Caco-2 (cell line): Measurements from ENCODE around the gene ERAL1. TPM values are rescaled to one million over a fixed set of nuclear protein-coding genes. Genes with fewer than 3 reads are reported as not detected.

Source experiments
- BruUV-seq: library from RNA; stranded (reverse); fragments of 400-500 nt; replicated peaks from 2 replicates; lab custom pipeline; 2021; lab: Mats Ljungman, UMichigan
- CTCF ChIA-PET: fragments of 300-600 bp; sonication (Branson Sonifier 250); formaldehyde crosslinking; loops from one replicate; lab custom pipeline; 2022; ENCODE audit warnings: antibody characterized with exemption; lab: Charles Lee
- POLR2A ChIA-PET: fragments of 300-600 bp; sonication (Branson Sonifier 250); formaldehyde crosslinking; loops from one replicate; lab custom pipeline; 2022; ENCODE audit warnings: antibody characterized with exemption; lab: Charles Lee
- DNase-seq, 2 experiments: peaks; one replicate each; pipeline versions ENCODE4 v3.0.0 to v3.0.0-alpha.2; 2020 to 2022
- H3K27me3 ChIP-seq: replicated peaks from 2 replicates; pipeline ENCODE4 v1.6.0; 2011; ENCODE audit warnings: low read length; ENCODE audit not compliant: control insufficient read depth, insufficient read depth
- H3K36me3 ChIP-seq: 2 replicates; pipeline ENCODE4 v1.5.1; 2011; ENCODE audit warnings: low read length; ENCODE audit not compliant: control insufficient read depth, insufficient read depth
- H3K4me1 ChIP-seq: fragments of 250-450 bp; sonication (Bioruptor Pico); 2 replicates; pipeline ENCODE4 v1.5.1; 2020; ENCODE audit warnings: mild to moderate bottlenecking
- H3K4me3 ChIP-seq: 2 replicates; pipeline ENCODE4 v1.5.1; 2011; ENCODE audit warnings: low read depth, mild to moderate bottlenecking, control low read depth, low read length
- H3K9me3 ChIP-seq: fragments of 250-450 bp; sonication (Bioruptor Pico); 2 replicates; pipeline ENCODE4 v1.5.1; 2020; ENCODE audit warnings: mild to moderate bottlenecking, moderate library complexity
- H3K27ac Mint-ChIP-seq: one replicate; pipeline ENCODE4 v1.8.0; 2022; ENCODE audit warnings: mixed read lengths; ENCODE audit not compliant: unreplicated experiment
- H3K27me3 Mint-ChIP-seq: one replicate; pipeline ENCODE4 v1.8.0; 2022; ENCODE audit warnings: mixed read lengths; ENCODE audit not compliant: insufficient read depth, unreplicated experiment
- H3K36me3 Mint-ChIP-seq: one replicate; pipeline ENCODE4 v1.8.0; 2022; ENCODE audit warnings: mild to moderate bottlenecking, mixed read lengths; ENCODE audit not compliant: insufficient read depth, unreplicated experiment
- H3K4me1 Mint-ChIP-seq: one replicate; pipeline ENCODE4 v1.8.0; 2022; ENCODE audit warnings: low read depth, mixed read lengths; ENCODE audit not compliant: unreplicated experiment
- H3K4me3 Mint-ChIP-seq: one replicate; pipeline ENCODE4 v1.8.0; 2022; ENCODE audit warnings: mild to moderate bottlenecking, moderate library complexity, mixed read lengths; ENCODE audit not compliant: unreplicated experiment
- H3K9me3 Mint-ChIP-seq: one replicate; pipeline ENCODE4 v1.8.0; 2022; ENCODE audit warnings: mixed read lengths; ENCODE audit not compliant: unreplicated experiment
- intact Hi-C: fragments of 100-400 bp; cut with micrococcal nuclease; formaldehyde crosslinking; loops from one replicate; pipeline ENCODE4 v1.10.0; 2022; ENCODE audit not compliant: unreplicated experiment
- total RNA-seq: library from RNA; stranded (reverse); gene quantifications from 2 replicates; pipeline ENCODE4 v1.2.3, GENCODE V29; 2022
- TF ChIP-seq, protein P1 (sequence below), 2 experiments: fragments of 200-600 bp in 1 of 2; IDR thresholded peaks; 1 replicate in 1 of 2; 2 replicates in 1 of 2; pipeline versions ENCODE4 v1.5.1 to v1.8.0; 2011 to 2022; ENCODE audit warnings: antibody characterized with exemption in 1 of 2, control low read depth in 1 of 2, inconsistent platforms in 1 of 2, low read depth in 1 of 2, low read length in 1 of 2, mild to moderate bottlenecking in 1 of 2, moderate library complexity in 1 of 2; ENCODE audit not compliant: insufficient read depth in 1 of 2, severe bottlenecking in 1 of 2, unreplicated experiment in 1 of 2

The ERAL1 gene
- total RNA-seq, 1 experiment from 2014 or later = 85.1 TPM

GRCh38 chr17:28878158-28878910 is 23.5 kb downstream of the ERAL1 start:
- Mint-ChIP-seq H3K27ac (peak overlapping the region; percentile 13), H3K4me3 (no peak overlapping the region), H3K36me3 (peaks cover 21% of the 10 kb centered on the region), H3K27me3 (no peaks in the 10 kb centered on the region), H3K4me1 (peaks cover 16% of the 10 kb centered on the region), H3K9me3 (no peaks in the 10 kb centered on the region)
- no TSS peak for BruUV-seq
- DNase-seq = no peak
- no peak overlapping the region for H3K4me3 ChIP-seq
- intact Hi-C loops = loop anchor here (2.0 to 10.0 kb wide), 2 partner anchors 14 to 54 kb away; no protein-coding TSS in a partner anchor
- H3K9me3 ChIP-seq = no peaks in the 10 kb centered on the region
- ChIA-PET CTCF (interaction anchor here (0.6 to 4.8 kb wide), 8 partner anchors 17 to 151 kb away, joined by 3 to 70 read pairs (median 6); partner anchors contain the start of genes FAM222B and TLCD1), POLR2A (no interaction called here)
- 0 out of 2 replicates have a peak, but pooled peaks cover 6% of the 10 kb centered on the region for H3K4me1 ChIP-seq
- no peaks in the 10 kb centered on the region for H3K27me3 ChIP-seq
- TF ChIP-seq, protein P1, sequence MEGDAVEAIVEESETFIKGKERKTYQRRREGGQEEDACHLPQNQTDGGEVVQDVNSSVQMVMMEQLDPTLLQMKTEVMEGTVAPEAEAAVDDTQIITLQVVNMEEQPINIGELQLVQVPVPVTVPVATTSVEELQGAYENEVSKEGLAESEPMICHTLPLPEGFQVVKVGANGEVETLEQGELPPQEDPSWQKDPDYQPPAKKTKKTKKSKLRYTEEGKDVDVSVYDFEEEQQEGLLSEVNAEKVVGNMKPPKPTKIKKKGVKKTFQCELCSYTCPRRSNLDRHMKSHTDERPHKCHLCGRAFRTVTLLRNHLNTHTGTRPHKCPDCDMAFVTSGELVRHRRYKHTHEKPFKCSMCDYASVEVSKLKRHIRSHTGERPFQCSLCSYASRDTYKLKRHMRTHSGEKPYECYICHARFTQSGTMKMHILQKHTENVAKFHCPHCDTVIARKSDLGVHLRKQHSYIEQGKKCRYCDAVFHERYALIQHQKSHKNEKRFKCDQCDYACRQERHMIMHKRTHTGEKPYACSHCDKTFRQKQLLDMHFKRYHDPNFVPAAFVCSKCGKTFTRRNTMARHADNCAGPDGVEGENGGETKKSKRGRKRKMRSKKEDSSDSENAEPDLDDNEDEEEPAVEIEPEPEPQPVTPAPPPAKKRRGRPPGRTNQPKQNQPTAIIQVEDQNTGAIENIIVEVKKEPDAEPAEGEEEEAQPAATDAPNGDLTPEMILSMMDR (IDR thresholded peaks at IDR 0.05; ENCODE audit: insufficient read depth in 1 of 2, low read depth in 1 of 2, low read length in 1 of 2, severe bottlenecking in 1 of 2, unreplicated experiment in 1 of 2) = no peak
- peaks cover 2% of the 10 kb centered on the region; the same call in 1 of the 2 replicates for H3K36me3 ChIP-seq

DNA sequence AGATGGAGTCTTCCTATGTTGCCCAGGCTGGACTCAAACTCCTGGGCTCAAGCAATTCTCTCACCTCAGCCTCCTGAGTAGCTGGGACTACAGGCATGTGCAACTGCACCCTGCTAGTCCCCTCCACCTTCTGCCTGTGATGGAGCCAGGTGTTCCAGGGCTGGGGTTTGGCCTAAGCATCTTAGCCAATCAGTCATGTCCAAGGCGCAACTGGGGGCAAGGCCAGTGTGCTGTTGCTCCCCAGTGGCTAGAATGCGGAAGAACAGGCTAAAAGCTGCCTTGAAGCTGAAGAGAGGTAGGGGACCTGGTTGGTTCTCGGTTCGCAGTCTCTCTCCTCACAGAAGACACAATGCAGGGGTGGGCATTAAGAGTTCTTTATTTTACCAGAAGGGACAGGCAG is 24.2 kb downstream of the ERAL1 start:
- Histone ChIP-seq H3K4me1 (0 out of 2 replicates have a peak, but pooled peaks cover 6% of the 10 kb centered on the region), H3K36me3 (peaks cover 6% of the 10 kb centered on the region), H3K9me3 (no peaks in the 10 kb centered on the region), H3K27me3 (no peaks in the 10 kb centered on the region), H3K4me3 (no peak overlapping the region)
- ChIA-PET CTCF (interaction anchor here (0.6 to 4.8 kb wide), 15 partner anchors 14 to 1013 kb away, joined by 3 to 70 read pairs (median 4); partner anchors contain the start of genes FAM222B, NEK8 and TLCD1), POLR2A (no interaction called here)
- Mint-ChIP-seq H3K9me3 (no peaks in the 10 kb centered on the region), H3K36me3 (peaks cover 25% of the 10 kb centered on the region), H3K27ac (peak overlapping the region; percentile 30), H3K4me1 (peaks cover 16% of the 10 kb centered on the region), H3K27me3 (no peaks in the 10 kb centered on the region), H3K4me3 (no peak overlapping the region)
- DNase-seq = peak; percentile 79 to 82
- BruUV-seq = no TSS peak
- TF ChIP-seq, protein P1 (IDR thresholded peaks at IDR 0.05; ENCODE audit: insufficient read depth in 1 of 2, low read depth in 1 of 2, low read length in 1 of 2, severe bottlenecking in 1 of 2, unreplicated experiment in 1 of 2) = peak; percentile 73 to 85
- intact Hi-C loops = loop anchor here (1.0 to 10.0 kb wide), 5 partner anchors 14 to 152 kb away; no protein-coding TSS in a partner anchor

DNA sequence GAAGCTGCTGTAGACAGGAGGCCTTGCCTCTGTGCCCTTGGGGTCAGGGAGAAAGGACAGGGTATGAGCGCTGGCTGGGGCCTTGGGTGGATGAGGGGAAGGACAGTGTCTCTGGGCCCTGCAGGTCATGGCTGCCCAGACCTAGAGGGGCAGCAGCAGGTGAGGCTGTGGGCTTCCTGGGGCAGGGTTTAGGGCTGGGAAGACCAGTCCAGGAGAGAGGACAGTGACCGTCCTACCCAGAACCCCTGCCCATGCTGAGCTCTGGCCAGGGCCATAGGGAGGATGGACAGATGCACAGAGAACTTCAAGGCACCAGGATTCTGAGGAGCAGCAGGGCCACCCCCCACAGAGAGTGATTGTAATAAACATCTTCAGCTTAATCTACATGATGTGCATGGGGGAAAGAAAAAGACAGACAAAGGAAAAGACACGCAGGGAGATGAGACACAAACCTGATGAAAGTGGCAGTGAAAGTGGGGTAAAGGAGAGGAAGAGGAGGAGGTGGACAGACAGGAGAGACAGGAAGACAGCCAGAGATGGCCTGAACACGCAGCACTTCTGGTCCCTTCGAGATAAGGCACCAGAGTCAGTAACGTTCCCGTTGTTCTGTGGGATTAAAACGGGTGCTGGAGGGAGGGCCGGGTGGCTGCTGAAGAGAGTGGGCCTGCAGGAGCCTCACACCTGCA is 25.2 kb downstream of the ERAL1 start:
- ChIA-PET POLR2A (interaction anchor here (0.5 to 0.7 kb wide), 2 partner anchors 71 to 200 kb away, joined by 3 read pairs; partner anchors contain the start of gene PHF12), CTCF (interaction anchor here (0.8 to 4.8 kb wide), 7 partner anchors 15 to 153 kb away, joined by 3 to 70 read pairs (median 6); partner anchors contain the start of genes FAM222B and TLCD1)
- Histone ChIP-seq H3K27me3 (no peaks in the 10 kb centered on the region), H3K36me3 (peaks cover 7% of the 10 kb centered on the region), H3K4me3 (no peak overlapping the region), H3K9me3 (no peaks in the 10 kb centered on the region), H3K4me1 (0 out of 2 replicates have a peak, but pooled peaks cover 6% of the 10 kb centered on the region)
- intact Hi-C loops = loop anchor here (1.0 to 10.0 kb wide), 5 partner anchors 15 to 153 kb away; no protein-coding TSS in a partner anchor
- Mint-ChIP-seq H3K4me3 (no peak overlapping the region), H3K36me3 (peaks cover 25% of the 10 kb centered on the region), H3K4me1 (peaks cover 16% of the 10 kb centered on the region), H3K27ac (no peak overlapping the region), H3K27me3 (no peaks in the 10 kb centered on the region), H3K9me3 (no peaks in the 10 kb centered on the region)
- no peak for DNase-seq
- TF ChIP-seq, protein P1 (IDR thresholded peaks at IDR 0.05; ENCODE audit: insufficient read depth in 1 of 2, low read depth in 1 of 2, low read length in 1 of 2, severe bottlenecking in 1 of 2, unreplicated experiment in 1 of 2) = no peak
- TSS peak; percentile 49 for BruUV-seq
